GM21619 (cell line): Measurements from ENCODE around the gene PTGES3L.
"Not testable (repeated sequence)": the region's sequence is repeated elsewhere in the genome, so short reads cannot be mapped to it uniquely, and the experiment has no call there.

ENCODE experiments used
- ATAC-seq: cut with Tn5 transposase; IDR thresholded peaks from one replicate; pipeline ENCODE4 v1.9.1; 2021; ENCODE audit not compliant: unreplicated experiment

The PTGES3L gene

DNA sequence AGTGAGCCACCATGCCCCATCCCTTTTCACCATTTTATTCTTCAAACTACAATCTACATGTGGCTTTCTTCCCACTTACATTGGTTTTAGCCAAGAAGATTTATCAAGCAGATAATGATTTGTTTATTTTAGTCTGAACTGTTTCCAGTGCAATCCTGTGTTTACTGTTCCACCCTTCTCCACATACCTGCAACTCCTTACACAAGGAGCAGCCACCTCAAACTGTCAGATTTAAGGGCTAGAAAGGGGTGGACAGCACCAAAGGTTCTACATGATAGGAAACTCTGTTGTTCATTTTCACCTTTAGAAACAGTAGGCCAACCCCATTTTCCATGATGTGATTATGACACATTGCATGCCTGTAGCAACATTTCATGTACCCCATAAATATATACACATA lies 2.4 kb upstream of the PTGES3L start:
- no peak for ATAC-seq

DNA sequence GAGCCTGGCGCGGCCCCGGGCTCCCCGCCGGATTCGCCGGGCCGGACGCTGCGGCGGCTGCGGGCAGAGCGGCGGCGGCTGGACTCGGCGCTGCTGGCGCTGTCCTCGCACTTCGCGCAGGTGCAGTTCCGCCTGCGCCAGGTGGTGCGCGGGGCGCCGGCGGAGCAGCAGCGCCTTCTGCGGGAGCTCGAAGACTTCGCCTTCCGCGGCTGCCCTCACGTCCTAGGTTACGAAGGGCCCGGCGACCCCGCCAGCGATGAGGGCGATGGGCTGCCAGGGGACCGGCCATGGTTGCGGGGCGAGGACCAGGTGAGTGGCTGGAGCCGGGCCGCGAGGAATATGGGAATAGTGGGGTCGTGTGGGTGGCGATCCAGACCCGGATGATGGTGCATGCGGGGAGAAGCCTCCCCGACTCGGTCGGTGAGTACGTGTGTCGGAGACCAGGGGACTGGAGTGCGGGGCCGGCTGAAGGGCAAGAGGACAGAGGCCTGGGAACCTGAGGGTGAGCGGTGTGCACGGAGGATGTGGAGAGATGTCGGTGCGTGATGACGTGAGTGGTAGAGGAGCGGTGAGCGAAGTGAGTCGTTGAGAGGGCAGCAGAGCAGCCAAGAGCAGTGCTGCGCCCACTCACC lies 1.0 kb upstream of the PTGES3L start:
- ATAC-seq, result peak; percentile 35

DNA sequence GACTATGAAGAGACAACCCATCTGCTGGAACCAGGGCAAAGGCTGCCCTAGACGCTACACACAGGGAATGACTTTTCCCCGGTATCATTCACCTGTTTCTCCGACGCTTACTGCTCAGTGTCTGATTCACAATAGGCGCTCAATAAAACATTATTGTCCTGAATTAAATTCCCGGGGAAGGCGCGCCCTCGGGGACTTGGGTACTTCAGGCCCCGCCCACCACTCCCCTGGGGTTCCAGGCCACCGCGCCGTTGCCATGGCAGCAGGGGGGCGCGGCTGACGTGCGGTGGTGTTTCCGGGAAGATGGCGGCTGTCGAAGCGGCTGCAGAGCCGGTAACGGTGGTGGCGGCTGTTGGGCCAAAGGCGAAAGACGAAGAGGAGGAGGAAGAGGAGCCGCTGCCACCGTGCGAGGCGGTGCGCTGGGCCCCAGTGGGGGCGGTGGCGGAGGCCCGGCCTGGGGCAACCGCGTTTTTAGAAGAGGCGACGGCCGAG lies 440 bp upstream of the PTGES3L start, which contains the start of gene RUNDC1:
Gene RUNDC1 (plus strand): TSS at position 292 of the 492 bp plus-strand sequence. CDS start 12 bp downstream, at position 304.
- ATAC-seq, result peak; percentile 57

- not testable (repeated sequence) for ATAC-seq
These were observed 4.2 kb downstream of the PTGES3L start for GRCh38 chr17:42975701-42976100.

GRCh38 chr17:42975265-42975664 lies 4.6 kb downstream of the PTGES3L start:
- no peak for ATAC-seq

- not testable (repeated sequence) for ATAC-seq
These were observed 6.6 kb downstream of the PTGES3L start for GRCh38 chr17:42973323-42973722.

DNA sequence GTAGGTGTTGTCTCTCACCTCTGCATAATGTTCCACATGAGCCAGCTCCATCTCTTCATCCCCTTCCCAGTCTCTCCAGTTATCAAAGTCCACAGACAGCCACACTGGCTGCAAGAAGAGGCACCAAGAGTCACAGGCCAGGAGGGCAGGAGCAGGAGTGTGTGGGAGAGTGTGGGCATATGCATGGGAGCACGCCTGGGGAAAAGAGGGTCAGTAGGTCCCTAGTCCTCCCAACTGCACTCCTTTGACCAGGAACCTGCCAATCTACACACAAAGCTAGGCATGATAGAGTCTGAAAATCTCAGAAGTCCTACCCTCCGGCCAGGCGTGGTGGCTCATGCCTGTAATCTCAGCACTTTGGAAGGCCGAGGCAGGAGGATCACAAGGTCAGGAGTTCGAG lies 8.3 kb downstream of the PTGES3L start:
- no peak for ATAC-seq

DNA sequence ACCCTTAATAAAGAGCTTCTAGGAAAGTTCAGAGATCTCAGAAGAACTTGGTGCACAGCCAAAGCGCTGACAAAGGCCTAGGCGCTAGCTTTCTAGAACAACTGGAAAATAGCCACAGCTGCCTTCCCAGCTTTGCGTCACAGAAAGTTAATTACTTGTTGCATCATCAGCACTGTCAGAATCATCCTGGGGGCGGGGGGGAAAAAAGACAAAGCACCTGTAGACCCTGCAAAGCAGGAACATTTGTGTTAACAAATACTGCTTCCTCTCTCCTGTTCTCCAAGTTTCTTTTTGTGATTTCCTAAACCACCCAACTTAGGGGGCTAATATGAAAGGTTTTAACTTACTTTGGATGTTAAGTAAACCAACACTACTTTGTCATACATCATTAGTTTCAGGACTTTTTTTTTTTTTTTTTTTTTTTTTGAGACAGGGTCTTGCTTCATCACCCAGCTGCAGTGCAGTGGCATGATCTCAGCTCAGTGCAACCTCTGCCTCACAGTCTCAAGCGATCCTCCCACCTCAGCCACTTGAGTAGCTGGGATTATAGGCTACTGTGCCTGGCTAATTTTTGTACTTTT lies 10.8 kb downstream of the PTGES3L start:
- ATAC-seq, result no peak

GRCh38 chr17:42967925-42968324 lies 12.0 kb downstream of the PTGES3L start:
- ATAC-seq, result no peak

DNA sequence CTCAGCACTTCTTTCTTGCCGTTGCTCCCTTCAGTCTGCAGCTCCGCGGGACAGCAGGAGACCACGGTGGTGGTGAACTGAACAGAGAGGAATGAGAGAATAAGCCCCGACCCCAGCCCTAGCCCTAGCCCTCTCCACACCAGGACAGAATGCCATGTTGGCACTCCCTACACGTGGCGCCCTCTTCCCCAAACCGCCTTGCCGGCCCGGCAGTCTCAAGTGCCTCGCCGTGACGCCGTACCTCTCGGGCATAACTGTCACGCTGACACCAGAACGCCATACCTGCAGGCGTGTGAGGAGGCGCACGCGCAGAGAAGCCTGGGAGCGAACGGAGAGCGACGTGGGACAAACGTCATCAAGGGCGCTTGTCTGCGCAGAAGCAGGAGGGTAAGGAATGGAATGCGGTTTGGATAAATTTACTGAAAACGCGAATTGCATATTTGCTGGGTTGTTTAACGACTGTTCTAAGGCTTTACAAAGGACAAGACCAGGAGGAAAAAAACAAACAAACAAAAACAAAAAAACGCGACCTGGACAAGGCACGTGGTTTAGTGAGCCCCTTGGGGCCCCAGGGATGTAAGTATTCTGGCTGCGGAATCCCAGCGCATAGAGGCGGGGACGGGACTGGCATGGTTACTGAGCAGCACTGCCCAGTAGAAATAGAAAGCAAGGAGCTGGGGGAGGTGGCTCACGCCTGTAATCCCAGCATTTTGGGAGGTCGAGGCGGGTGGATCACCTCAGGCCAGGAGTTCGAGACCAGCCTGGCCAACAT lies 15.5 kb downstream of the PTGES3L start, which contains the start of gene AARSD1:
Gene AARSD1 (minus strand): TSS at position 294 of the 772 bp plus-strand sequence. CDS start 14 bp downstream, at position 280.
- ATAC-seq, result peak; percentile 87

- ATAC-seq, result no peak
These were observed 26.2 kb downstream of the PTGES3L start for GRCh38 chr17:42953669-42954068.

GRCh38 chr17:42950044-42950783 lies 29.7 kb downstream of the PTGES3L start:
- ATAC-seq, result no peak

DNA sequence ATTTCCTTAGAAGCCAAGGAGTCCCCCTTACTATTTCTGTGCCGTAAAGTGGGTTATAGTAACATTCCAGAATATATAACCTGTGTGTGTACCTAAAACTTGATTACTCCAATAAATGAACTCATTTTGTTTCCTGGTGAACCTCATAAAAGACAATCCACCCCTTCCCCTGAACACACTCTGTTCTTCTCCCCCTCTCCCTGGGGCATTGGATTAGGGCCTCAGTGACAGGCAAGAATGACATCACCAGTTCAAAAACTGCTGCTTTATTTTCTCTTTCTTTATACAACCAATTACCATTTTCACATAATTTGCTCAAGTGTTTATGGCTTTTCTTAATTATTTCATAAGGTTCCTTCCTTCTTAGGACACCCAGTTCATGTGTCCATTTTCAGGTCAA lies 33.1 kb downstream of the PTGES3L start:
- ATAC-seq, result no peak

DNA sequence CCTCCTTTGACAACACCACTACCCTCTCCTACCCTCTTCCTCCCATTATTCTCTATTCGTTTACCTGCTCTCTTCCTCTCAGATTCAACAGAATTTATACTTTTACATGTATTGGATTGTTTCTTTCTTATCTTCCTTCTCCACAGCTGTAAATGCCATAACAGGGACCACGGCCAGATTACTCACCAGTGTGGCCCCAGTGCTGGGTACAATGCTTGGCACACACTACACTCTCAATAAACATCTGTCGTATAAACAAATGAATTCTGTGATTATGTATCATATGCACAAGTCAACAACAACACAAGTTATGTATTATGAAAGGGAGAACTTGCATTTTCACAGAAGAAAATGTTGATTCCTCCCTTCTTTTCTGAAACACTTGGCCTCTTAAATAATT lies 35.7 kb downstream of the PTGES3L start:
- ATAC-seq, result no peak

DNA sequence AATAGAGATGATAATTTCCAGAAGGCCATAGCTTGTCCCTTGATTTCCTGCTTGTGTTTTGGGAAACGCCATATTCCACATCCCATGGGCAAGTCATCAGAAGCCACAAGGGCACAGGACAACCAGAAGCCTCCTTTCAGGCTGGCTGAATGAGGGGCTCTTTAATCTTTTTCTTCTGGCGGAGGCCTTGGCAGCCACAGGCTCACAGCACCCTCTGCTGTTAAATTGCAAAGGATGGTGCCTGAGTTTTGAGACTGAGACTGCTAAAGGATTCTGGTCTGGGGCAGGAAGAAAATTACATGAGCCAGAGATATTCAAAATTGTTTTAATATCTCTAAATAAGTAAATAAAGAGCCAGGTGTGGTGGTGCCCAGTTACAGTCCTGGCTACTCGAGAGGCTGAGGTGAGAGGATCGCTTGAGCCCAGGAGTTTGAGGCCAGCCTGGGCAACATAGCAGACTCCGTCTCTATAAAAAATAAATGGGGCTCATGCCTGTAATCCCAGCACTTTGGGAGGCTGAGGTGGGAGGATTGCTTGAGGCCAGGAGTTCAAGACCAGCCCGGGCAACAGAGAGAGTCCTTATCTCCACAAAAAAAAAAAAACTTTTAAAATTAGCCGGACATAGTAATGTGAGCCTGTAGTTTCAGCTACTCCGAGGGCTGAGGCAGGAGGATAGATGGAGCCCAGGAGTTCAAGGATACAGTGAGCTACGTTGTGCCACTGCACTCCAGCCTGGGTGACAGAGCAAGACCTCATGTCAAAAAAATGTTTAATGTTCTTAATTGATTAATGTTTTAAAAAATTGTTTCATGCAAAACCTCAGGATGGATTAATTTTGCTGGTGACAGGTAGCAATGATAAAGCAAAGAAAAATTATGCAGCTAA lies 41.9 kb downstream of the PTGES3L start:
- no peak for ATAC-seq

GRCh38 chr17:42929497-42929844 lies 50.4 kb downstream of the PTGES3L start:
- ATAC-seq, result no peak

- no peak for ATAC-seq
These were observed 51.0 kb downstream of the PTGES3L start for GRCh38 chr17:42928714-42929496.

GRCh38 chr17:42924891-42925290 lies 55.0 kb downstream of the PTGES3L start:
- no peak for ATAC-seq

GRCh38 chr17:42923472-42923871 lies 56.4 kb downstream of the PTGES3L start:
- not testable (repeated sequence) for ATAC-seq
